ENCODE results near the gene ACSF3.

Gene ACSF3

DNA sequence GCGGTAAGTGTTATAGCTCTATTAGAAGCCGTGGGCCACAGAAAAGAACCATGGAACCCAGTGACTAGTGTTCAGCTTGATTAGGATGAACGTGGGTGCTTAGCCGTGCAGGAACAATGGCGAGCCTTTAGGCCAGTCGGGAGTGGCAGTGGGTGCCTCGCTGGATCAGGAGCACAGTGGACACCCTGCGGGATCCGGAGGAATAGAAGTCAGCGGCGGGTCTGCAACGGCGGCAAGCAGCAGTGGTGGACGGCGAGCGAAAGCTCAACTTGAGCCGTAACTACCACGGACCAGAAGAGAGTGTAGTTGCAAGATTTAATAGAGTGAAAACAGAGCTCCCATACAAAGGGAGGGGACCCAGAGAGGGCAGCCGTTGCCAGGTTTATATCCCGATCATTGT lies 40.6 kb downstream of the ACSF3 start:
- ChIA-PET POLR2A (no interaction called here), CTCF (interaction anchor here (0.7 to 1.3 kb wide), 2 partner anchors 16 to 31 kb away, joined by 4 to 5 read pairs; no protein-coding TSS in a partner anchor)
- TF ChIP-seq CTCF (IDR thresholded peaks at IDR 0.05; ENCODE audit: insufficient read depth, low read length, missing control alignments): no peak
- DNase-seq (ENCODE audit: low read depth, low spot score): no peak
- no peak overlapping the region for H3K4me3 ChIP-seq (ENCODE audit: low read depth, low read length)

GRCh38 chr16:89135166-89135565 lies 41.5 kb downstream of the ACSF3 start:
- DNase-seq (ENCODE audit: low read depth, low spot score): no peak

DNA sequence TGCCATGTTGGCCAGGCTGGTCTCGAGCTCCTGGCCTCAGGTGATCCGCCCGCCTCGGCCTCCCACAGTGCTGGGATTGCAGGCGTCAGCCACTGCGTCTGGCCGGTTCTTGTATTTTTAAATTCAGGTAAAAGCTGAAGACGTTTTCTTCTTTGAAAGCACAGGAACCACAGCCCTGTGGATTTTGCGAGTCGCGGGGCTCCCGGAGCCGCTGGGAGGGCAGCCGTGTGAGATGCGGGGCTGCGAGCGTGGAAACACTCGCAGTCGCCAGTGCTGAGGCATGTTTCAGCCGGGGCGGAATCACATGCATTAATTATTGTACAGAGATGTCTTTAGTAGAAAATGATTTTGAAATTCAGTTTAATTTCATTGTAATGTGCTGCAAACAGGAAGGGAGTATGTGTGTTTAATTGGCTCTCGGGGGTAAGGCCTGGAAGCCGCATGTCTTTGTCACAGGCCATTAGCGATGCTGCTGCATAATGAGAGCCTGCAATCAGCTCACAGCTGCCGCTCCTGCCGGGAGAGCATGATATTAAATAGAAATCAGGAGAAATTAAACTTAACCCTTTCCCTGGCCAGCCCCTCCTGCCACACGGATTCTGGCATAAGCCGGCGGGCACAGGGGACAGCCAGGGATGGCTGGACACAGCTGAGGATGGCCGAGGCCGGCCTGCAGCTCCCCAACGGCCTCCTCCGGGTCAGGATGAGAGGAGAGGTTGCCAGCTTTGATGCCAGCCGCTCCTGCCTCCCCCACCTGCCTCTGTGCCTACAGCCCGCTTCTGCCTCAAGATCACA lies 42.5 kb downstream of the ACSF3 start:
- TF ChIP-seq CTCF (IDR thresholded peaks at IDR 0.05; ENCODE audit: insufficient read depth, low read length, missing control alignments): no peak
- ChIA-PET POLR2A (no interaction called here), CTCF (no interaction called here)
- no peak overlapping the region for H3K4me3 ChIP-seq (ENCODE audit: low read depth, low read length)
- no peak for DNase-seq (ENCODE audit: low read depth, low spot score)

More at GRCh38 chr16:89135166-89135565, 41.5 kb downstream of the ACSF3 start:
- no peak overlapping the region for H3K4me3 ChIP-seq (ENCODE audit: low read depth, low read length)
- POLR2A ChIA-PET: no interaction called here
- no peak for TF ChIP-seq CTCF (IDR thresholded peaks at IDR 0.05; ENCODE audit: insufficient read depth, low read length, missing control alignments)
- CTCF ChIA-PET: interaction anchor here (0.7 to 1.3 kb wide), 2 partner anchors 17 to 30 kb away, joined by 4 to 5 read pairs; no protein-coding TSS in a partner anchor

GRCh38 chr16:89136931-89137330 lies 43.3 kb downstream of the ACSF3 start:
- ChIA-PET CTCF (no interaction called here), POLR2A (no interaction called here)
- DNase-seq (ENCODE audit: low read depth, low spot score): no peak
- H3K4me3 ChIP-seq (ENCODE audit: low read depth, low read length): no peak overlapping the region
- no peak for TF ChIP-seq CTCF (IDR thresholded peaks at IDR 0.05; ENCODE audit: insufficient read depth, low read length, missing control alignments)

GRCh38 chr16:89137666-89138512 lies 44.2 kb downstream of the ACSF3 start:
- TF ChIP-seq CTCF (IDR thresholded peaks at IDR 0.05; ENCODE audit: insufficient read depth, low read length, missing control alignments): no peak
- no peak overlapping the region for H3K4me3 ChIP-seq (ENCODE audit: low read depth, low read length)
- CTCF ChIA-PET: no interaction called here
- no peak for DNase-seq (ENCODE audit: low read depth, low spot score)
- POLR2A ChIA-PET: interaction anchor here (0.9 kb wide), 1 partner anchor 14 kb away, joined by 3 read pairs; no protein-coding TSS in a partner anchor

GRCh38 chr16:89138513-89138795 lies 44.8 kb downstream of the ACSF3 start:
- no peak for TF ChIP-seq CTCF (IDR thresholded peaks at IDR 0.05; ENCODE audit: insufficient read depth, low read length, missing control alignments)
- no peak for DNase-seq (ENCODE audit: low read depth, low spot score)
- CTCF ChIA-PET: no interaction called here
- no peak overlapping the region for H3K4me3 ChIP-seq (ENCODE audit: low read depth, low read length)
- POLR2A ChIA-PET: no interaction called here

Measured in AG04449 (cell line).